ENCODE data around the gene RCVRN.

GRCh38 chr17:9905078-9905415 is at the start of gene RCVRN:
- no peak for TF ChIP-seq CTCF (conservative IDR thresholded peaks at IDR 0.05 in 1 of 2, IDR thresholded peaks at IDR 0.05 in 1 of 2; ENCODE audit: extremely low read depth in 1 of 2, insufficient read depth in 1 of 2, low read depth in 1 of 2, low read length in 2 of 2)
- TF ChIP-seq EZH2 (IDR thresholded peaks at IDR 0.05; ENCODE audit: borderline replicate concordance, low read length) = no peak

Data from mammary epithelial cell (primary cell).